Neural progenitor cell (in vitro differentiated cells): ENCODE measurements around the gene LOC101059915.
"Not testable (repeated sequence)": the region's sequence is repeated elsewhere in the genome, so short reads cannot be mapped to it uniquely, and the experiment has no call there.

Experiments
- DNase-seq: peaks from one replicate; pipeline ENCODE4 v3.0.0-alpha.2; 2016; ENCODE audit warnings: low spot score
- H2AFZ ChIP-seq: fragments of 200-600 bp; sonication (generic); replicated peaks from 2 replicates; pipeline ENCODE4 v1.6.1; 2016; ENCODE audit warnings: antibody characterized with exemption
- H3F3A ChIP-seq: fragments of 200-600 bp; sonication (generic); 2 replicates; pipeline ENCODE4 v1.6.1; 2016; ENCODE audit warnings: antibody characterized with exemption, low read depth
- H3K27ac ChIP-seq: fragments of 200-600 bp; sonication (generic); 2 replicates; pipeline ENCODE4 v1.5.1; 2016; ENCODE audit warnings: mild to moderate bottlenecking
- H3K27me3 ChIP-seq: fragments of 200-600 bp; sonication (generic); 2 replicates; pipeline ENCODE4 v1.6.1; 2016; ENCODE audit warnings: mild to moderate bottlenecking, moderate library complexity
- H3K36me3 ChIP-seq: fragments of 200-600 bp; sonication (generic); 2 replicates; pipeline ENCODE4 v1.5.1; 2016
- H3K4me1 ChIP-seq: fragments of 200-600 bp; sonication (generic); 2 replicates; pipeline ENCODE4 v1.6.1; 2016; ENCODE audit warnings: mixed run types
- H3K4me2 ChIP-seq: fragments of 200-600 bp; sonication (generic); 2 replicates; pipeline ENCODE4 v1.6.1; 2016
- H3K4me3 ChIP-seq: fragments of 200-600 bp; sonication (generic); 2 replicates; pipeline ENCODE4 v1.5.1; 2016
- H3K79me2 ChIP-seq: fragments of 200-600 bp; sonication (generic); 2 replicates; pipeline ENCODE4 v1.6.1; 2016; ENCODE audit warnings: low read depth
- H3K9ac ChIP-seq: fragments of 200-600 bp; sonication (generic); 2 replicates; pipeline ENCODE4 v1.6.1; 2016
- H3K9me3 ChIP-seq: fragments of 200-600 bp; sonication (generic); 2 replicates; pipeline ENCODE4 v1.5.1; 2016; ENCODE audit warnings: low read depth
- H4K20me1 ChIP-seq: fragments of 200-600 bp; sonication (generic); 2 replicates; pipeline ENCODE4 v1.6.1; 2016; ENCODE audit warnings: low read depth
- H3K27ac Mint-ChIP-seq: 3 replicates; pipeline ENCODE4 v1.8.0; 2021; ENCODE audit warnings: mixed read lengths
- H3K27me3 Mint-ChIP-seq: 2 replicates; pipeline ENCODE4 v1.8.0; 2022; ENCODE audit warnings: low read depth, mild to moderate bottlenecking, inconsistent platforms, moderate library complexity, mixed read lengths; ENCODE audit not compliant: insufficient read depth
- H3K36me3 Mint-ChIP-seq: 3 replicates; pipeline ENCODE4 v1.8.0; 2021; ENCODE audit warnings: mixed read lengths
- H3K4me1 Mint-ChIP-seq: 3 replicates; pipeline ENCODE4 v1.8.0; 2021; ENCODE audit warnings: mixed read lengths
- H3K4me3 Mint-ChIP-seq: 3 replicates; pipeline ENCODE4 v1.8.0; 2021; ENCODE audit warnings: mild to moderate bottlenecking, moderate library complexity, mixed read lengths
- H3K9me3 Mint-ChIP-seq: 3 replicates; pipeline ENCODE4 v1.8.0; 2020; ENCODE audit warnings: mixed read lengths
- CTCF ChIP-seq: fragments of 200-600 bp; sonication (generic); IDR thresholded peaks from 2 replicates; pipeline ENCODE4 v1.5.1; 2017; ENCODE audit warnings: antibody characterized with exemption, mild to moderate bottlenecking
- EZH2 ChIP-seq: fragments of 200-600 bp; sonication (generic); IDR thresholded peaks from 2 replicates; pipeline ENCODE4 v1.6.1; 2017; ENCODE audit warnings: antibody characterized with exemption, mild to moderate bottlenecking, moderate library complexity
- EZH2phosphoT487 ChIP-seq: fragments of 200-600 bp; sonication (generic); IDR thresholded peaks from 2 replicates; pipeline ENCODE4 v1.6.1; 2017; ENCODE audit warnings: antibody characterized with exemption

Gene LOC101059915

GRCh38 chrX:71671043-71671780, 3.9 kb downstream of the LOC101059915 start:
- H3F3A ChIP-seq: no peaks in the 10 kb centered on the region
- H3K9me3 Mint-ChIP-seq: peaks cover 25% of the 10 kb centered on the region

GRCh38 chrX:71671938-71672337, 4.6 kb downstream of the LOC101059915 start:
- no peaks in the 10 kb centered on the region for H3K79me2 ChIP-seq
- no peaks in the 10 kb centered on the region for H3K9me3 ChIP-seq
- peaks cover 7% of the 10 kb centered on the region for H3K27me3 Mint-ChIP-seq
- no peaks in the 10 kb centered on the region for H3K27me3 ChIP-seq
- no peak overlapping the region for H3K4me2 ChIP-seq
- H3K36me3 ChIP-seq: no peaks in the 10 kb centered on the region
- no peaks in the 10 kb centered on the region for H4K20me1 ChIP-seq
- H3K4me3 ChIP-seq: no peak overlapping the region
- H3K9ac ChIP-seq: no peak overlapping the region
- DNase-seq: no peak
- no peak overlapping the region for H3K27ac Mint-ChIP-seq
- peaks cover 24% of the 10 kb centered on the region for H3K9me3 Mint-ChIP-seq
- H3K4me1 ChIP-seq: no peaks in the 10 kb centered on the region
- no peak overlapping the region for H3K27ac ChIP-seq
- no peak overlapping the region for H3K4me3 Mint-ChIP-seq
- no peaks in the 10 kb centered on the region for H3K36me3 Mint-ChIP-seq
- no peak overlapping the region for H2AFZ ChIP-seq
- no peaks in the 10 kb centered on the region for H3F3A ChIP-seq
- no peak for TF ChIP-seq CTCF
- no peak for TF ChIP-seq EZH2
- TF ChIP-seq EZH2phosphoT487: no peak
- H3K4me1 Mint-ChIP-seq: no peaks in the 10 kb centered on the region

More at GRCh38 chrX:71671043-71671780, 3.9 kb downstream of the LOC101059915 start:
- no peak overlapping the region for H3K4me3 ChIP-seq
- Mint-ChIP-seq H3K4me1 (no peaks in the 10 kb centered on the region), H3K27me3 (peaks cover 8% of the 10 kb centered on the region), H3K4me3 (no peak overlapping the region), H3K36me3 (no peaks in the 10 kb centered on the region), H3K27ac (no peak overlapping the region)
- H3K79me2 ChIP-seq: no peaks in the 10 kb centered on the region
- H3K9ac ChIP-seq: no peak overlapping the region
- H4K20me1 ChIP-seq: no peaks in the 10 kb centered on the region
- no peaks in the 10 kb centered on the region for H3K27me3 ChIP-seq
- no peaks in the 10 kb centered on the region for H3K4me1 ChIP-seq
- H3K9me3 ChIP-seq: no peaks in the 10 kb centered on the region
- H3K27ac ChIP-seq: no peak overlapping the region
- no peak overlapping the region for H3K4me2 ChIP-seq
- TF ChIP-seq EZH2phosphoT487 (no peak), CTCF (no peak), EZH2 (no peak)
- H2AFZ ChIP-seq: no peak overlapping the region
- DNase-seq: no peak
- H3K36me3 ChIP-seq: no peaks in the 10 kb centered on the region

GRCh38 chrX:71675636-71676035, 8.3 kb downstream of the LOC101059915 start:
- not testable (repeated sequence) for H3K36me3 ChIP-seq, H3K4me1 Mint-ChIP-seq, H3K27ac Mint-ChIP-seq, H3K4me1 ChIP-seq, H2AFZ ChIP-seq, H3K4me2 ChIP-seq, H3K36me3 Mint-ChIP-seq, H3K9ac ChIP-seq, H3F3A ChIP-seq, H3K4me3 Mint-ChIP-seq, H3K9me3 ChIP-seq, H3K27me3 Mint-ChIP-seq, H4K20me1 ChIP-seq, H3K27ac ChIP-seq, H3K4me3 ChIP-seq, H3K79me2 ChIP-seq, H3K27me3 ChIP-seq, DNase-seq
- H3K9me3 Mint-ChIP-seq: peaks cover 24% of the 10 kb centered on the region

DNA sequence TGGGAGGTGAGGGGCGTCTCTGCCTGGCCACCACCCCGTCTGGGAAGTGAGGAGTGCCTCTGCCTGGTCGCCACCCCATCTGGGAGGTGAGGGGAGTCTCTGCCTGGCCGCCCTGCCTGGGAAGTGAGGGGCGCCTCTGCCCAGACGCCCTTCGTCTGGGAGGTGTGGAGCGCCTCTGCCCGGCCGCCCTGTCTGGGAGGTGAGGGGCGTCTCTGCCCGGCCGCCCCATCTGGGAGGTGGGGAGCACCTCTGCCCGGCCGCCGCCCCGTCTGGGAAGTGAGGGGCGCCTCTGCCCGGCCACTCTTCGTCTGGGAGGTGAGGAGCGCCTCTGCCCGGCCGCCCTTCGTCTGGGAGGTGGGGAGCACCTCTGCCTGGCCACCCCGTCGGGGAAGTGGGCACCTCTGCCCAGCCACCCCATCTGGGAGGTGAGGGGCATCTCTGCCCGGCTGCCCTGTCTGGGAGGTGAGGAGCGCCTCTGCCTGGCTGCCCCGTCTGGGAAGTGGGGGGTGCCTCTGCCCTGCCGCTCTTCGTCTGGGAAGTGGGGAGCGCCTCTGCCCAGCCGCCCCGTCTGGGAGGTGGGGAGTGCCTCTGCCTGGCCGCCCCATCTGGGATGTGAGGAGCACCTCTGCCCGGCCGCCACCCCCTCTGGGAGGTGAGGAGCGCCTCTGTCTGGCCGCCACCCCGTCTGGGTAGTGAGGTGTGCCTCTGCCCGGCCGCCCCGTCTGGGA, 8.9 kb downstream of the LOC101059915 start:
- H3F3A ChIP-seq: not testable (repeated sequence)

DNA sequence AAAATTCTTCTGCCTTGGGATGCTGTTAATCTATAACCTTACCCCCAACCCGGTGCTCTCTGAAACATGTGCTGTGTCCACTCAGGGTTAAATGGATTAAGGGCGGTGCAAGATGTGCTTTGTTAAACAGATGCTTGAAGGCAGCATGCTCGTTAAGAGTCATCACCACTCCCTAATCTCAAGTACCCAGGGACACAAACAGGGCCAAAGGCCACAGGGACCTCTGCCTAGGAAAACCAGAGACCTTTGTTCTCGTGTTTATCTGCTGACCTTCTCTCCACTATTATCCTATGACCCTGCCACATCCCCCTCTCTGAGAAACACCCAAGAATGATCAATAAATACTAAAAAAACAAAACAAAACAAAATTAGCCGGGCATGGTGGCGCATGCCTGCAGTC, 9.8 kb downstream of the LOC101059915 start:
- H3K36me3 ChIP-seq, H4K20me1 ChIP-seq, H3K4me2 ChIP-seq, H3K4me3 ChIP-seq, H3F3A ChIP-seq, H3K9me3 ChIP-seq, H2AFZ ChIP-seq, H3K27ac Mint-ChIP-seq, H3K36me3 Mint-ChIP-seq, H3K27ac ChIP-seq, H3K4me1 ChIP-seq, H3K9ac ChIP-seq, H3K27me3 ChIP-seq, H3K4me3 Mint-ChIP-seq, H3K4me1 Mint-ChIP-seq, H3K27me3 Mint-ChIP-seq, DNase-seq, H3K79me2 ChIP-seq: not testable (repeated sequence)
- peaks cover 18% of the 10 kb centered on the region for H3K9me3 Mint-ChIP-seq

More for the DNA sequence above, 8.9 kb downstream of the LOC101059915 start:
- H4K20me1 ChIP-seq, H3K4me1 ChIP-seq, H3K4me2 ChIP-seq, H3K4me3 ChIP-seq, H3K27ac Mint-ChIP-seq, H3K4me3 Mint-ChIP-seq, H3K27me3 Mint-ChIP-seq, H3K9me3 ChIP-seq, H3K27ac ChIP-seq, H3K27me3 ChIP-seq, H3K9ac ChIP-seq, H3K36me3 ChIP-seq, DNase-seq, H3K36me3 Mint-ChIP-seq, H3K4me1 Mint-ChIP-seq, H2AFZ ChIP-seq, H3K79me2 ChIP-seq: not testable (repeated sequence)
- peaks cover 24% of the 10 kb centered on the region for H3K9me3 Mint-ChIP-seq
